Astrocyte of the spinal cord (primary cell): ENCODE measurements around the gene FAM163A.
"Not testable (repeated sequence)": the region's sequence is repeated elsewhere in the genome, so short reads cannot be mapped to it uniquely, and the experiment has no call there.

Experiments used
- DNase-seq: peaks from one replicate; pipeline ENCODE4 v3.0.0; 2011; ENCODE audit warnings: low read depth, low spot score
- H3K4me3 ChIP-seq: 2 replicates; pipeline ENCODE4 v1.5.1; 2011; ENCODE audit warnings: low read depth, mild to moderate bottlenecking, low read length, moderate library complexity
- in situ Hi-C: cut with HindIII; loops from 2 replicates; pipeline ENCODE4 v1.10.0; 2017; ENCODE audit warnings: low sequenced_read_pairs
- TF ChIP-seq, protein P1 (sequence below): IDR thresholded peaks from 2 replicates; pipeline ENCODE4 v1.5.1; 2012; ENCODE audit warnings: low read depth, mild to moderate bottlenecking, low read length, inconsistent platforms

The FAM163A gene

DNA sequence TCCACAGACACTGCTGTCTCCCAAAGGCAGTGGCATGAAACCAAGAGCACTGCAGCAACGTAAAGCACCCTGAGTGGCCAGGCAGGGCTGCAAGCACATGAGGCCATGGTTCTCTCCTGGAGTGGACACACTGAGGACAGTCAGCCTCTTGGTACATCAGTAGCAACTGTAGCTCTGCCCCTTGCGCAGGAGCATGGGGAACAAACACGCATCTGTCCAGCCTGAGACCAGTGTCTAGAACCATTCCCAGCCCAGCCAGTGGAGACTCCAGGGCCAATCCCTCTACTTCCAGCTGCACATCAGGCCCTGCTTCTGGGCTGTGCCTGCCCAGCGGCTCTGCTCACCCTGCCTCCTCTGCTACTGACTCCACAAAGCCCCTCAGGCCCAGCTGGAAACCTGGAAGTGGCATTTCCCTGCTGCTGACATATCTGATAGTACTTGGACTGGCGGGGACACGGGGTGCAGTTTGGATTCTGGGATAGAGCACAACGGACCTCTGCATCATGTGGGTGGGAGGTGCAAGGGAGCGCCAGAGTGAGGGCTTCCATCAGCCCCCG lies 85.5 kb downstream of the FAM163A start:
- DNase-seq: no peak
- TF ChIP-seq, protein P1, sequence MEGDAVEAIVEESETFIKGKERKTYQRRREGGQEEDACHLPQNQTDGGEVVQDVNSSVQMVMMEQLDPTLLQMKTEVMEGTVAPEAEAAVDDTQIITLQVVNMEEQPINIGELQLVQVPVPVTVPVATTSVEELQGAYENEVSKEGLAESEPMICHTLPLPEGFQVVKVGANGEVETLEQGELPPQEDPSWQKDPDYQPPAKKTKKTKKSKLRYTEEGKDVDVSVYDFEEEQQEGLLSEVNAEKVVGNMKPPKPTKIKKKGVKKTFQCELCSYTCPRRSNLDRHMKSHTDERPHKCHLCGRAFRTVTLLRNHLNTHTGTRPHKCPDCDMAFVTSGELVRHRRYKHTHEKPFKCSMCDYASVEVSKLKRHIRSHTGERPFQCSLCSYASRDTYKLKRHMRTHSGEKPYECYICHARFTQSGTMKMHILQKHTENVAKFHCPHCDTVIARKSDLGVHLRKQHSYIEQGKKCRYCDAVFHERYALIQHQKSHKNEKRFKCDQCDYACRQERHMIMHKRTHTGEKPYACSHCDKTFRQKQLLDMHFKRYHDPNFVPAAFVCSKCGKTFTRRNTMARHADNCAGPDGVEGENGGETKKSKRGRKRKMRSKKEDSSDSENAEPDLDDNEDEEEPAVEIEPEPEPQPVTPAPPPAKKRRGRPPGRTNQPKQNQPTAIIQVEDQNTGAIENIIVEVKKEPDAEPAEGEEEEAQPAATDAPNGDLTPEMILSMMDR: no peak
- no peak overlapping the region for H3K4me3 ChIP-seq
- in situ Hi-C loops: no loop called here

DNA sequence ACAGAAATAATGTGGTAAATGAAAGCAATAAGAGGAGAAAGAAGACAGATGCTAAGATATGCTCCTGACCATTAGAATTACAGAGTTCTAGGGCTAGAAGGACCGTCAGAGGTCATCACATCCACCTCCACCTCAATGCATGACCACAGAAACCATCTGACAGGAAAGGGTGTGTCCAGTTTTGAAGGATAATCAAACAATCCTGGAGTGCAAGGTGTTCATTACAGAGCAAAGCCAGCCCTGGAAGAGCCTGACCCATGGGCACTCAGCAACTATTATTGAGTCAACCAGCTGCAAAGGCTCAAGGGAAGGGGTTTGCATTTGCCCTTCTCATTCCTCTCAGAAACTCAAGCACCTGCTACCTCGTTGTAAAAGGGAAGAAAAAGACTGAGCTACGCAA lies 88.1 kb downstream of the FAM163A start:
- DNase-seq: no peak

DNA sequence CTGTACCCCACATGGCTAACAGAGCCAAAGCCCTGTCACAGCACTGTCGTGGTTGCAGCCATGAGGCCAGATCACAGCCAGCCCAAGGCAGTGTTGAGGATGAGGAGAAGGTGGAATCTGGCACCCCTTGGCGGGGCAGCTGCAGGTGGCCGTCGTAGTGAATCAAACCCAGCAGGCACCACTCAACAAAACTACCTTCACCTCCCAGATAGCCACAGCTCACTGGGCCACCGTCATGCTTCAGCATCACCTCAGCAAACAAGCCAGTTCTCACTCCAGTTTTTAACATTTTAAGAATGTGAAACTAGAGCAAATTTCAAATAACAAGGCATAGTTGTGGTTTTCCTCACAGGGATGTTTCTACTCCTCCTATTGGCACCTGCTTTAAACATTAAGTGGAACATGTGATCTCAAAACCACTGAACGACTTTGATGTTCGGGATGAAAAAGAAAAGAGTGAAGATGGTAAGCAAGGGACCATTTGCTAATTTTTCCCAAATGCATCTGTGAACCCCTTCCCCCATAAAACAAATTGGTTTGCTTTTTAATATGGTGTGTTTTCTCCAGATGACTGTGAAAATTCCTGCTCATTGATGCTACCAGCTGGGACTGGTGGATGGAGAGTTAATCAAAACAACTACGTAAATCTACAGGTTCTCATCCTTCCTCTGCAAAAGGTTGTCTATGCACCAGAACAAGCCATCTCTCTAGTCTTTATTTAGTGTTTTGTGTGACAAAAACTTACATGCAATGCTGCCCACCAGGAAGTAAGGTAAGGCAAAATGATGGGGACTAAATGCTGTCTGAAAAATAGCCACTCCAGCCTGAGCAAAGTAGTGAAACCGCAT lies 89.0 kb downstream of the FAM163A start:
- DNase-seq: peak; percentile 30
- in situ Hi-C loops: no loop called here
- TF ChIP-seq, protein P1: no peak
- no peak overlapping the region for H3K4me3 ChIP-seq

More for the DNA sequence above, 88.1 kb downstream of the FAM163A start:
- no peak overlapping the region for H3K4me3 ChIP-seq
- in situ Hi-C loops: no loop called here
- TF ChIP-seq, protein P1: no peak

DNA sequence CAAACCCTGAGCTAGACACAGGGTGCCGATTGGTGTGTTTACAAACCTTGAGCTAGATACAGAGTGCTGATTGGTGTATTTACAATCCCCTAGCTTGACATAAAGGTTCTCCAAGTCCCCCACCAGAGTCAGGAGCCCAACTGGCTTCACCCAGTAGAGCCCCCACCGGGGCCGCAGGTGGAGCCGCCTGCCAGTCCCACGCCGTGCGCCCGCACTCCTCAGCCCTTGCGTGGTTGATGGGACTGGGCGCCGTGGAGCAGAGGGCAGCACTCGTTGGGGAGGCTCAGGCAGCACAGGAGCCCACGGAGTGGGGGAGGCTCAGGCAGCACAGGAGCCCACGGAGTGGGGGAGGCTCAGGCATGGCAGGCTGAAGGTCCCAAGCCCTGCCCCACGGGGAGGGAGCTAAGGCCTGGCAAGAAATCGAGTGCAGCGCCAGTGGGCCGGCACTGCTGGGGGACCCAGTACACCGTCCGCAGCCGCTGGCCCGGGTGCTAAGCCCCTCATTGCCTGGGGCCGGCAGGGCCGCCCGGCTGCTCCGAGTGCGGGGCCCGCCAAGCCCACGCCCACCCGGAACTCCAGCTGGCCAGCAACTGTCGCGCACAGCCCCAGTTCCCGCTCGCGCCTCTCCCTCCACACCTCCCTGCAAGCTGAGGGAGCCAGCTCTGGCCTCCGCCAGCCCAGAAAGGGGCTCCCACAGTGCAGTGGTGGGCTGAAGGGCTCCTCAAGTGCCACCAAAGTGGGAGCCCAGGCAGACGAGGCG lies 93.8 kb downstream of the FAM163A start:
- in situ Hi-C loops, H3K4me3 ChIP-seq, DNase-seq: not testable (repeated sequence)

DNA sequence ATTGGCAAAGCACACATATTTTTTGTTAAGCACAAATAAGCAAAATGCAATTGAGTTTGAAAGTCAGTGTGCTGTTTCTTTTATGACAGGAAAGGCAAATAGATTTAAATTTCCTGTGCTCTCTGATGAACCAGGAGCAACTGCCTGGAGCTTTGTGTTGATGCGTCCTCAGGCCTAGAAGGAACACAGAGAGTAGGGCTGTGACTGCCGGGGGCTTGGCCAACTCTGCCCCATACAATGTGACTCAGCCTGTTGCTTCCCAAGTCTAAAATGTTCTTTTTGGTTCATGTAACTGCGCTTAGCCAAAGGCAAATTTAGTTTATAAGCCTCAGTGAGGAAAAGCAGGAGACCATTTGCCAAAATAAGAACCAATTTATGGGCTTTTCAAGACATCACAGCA lies 97.0 kb downstream of the FAM163A start:
- DNase-seq: no peak
- in situ Hi-C loops: no loop called here
- TF ChIP-seq, protein P1: no peak
- H3K4me3 ChIP-seq: no peak overlapping the region

DNA sequence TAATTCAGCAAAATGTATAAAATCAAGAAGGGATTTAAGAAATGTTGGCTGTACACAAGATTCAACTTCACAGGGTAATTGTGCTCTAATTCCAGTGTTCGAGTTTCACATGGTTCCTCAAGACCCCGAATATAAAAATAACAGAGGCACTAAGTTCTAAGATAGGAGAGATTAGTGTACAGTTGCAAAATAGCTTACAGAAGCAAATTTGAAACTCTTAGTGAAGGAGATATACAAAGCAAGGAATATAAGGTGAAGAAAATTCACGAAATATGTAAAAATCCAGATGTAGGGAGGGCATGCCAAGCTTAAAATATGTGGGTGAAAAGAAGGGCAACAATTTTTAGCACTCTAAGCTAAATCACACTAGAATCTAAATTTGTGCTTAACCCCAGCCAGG lies 105.1 kb downstream of the FAM163A start:
- TF ChIP-seq, protein P1: no peak
- no peak overlapping the region for H3K4me3 ChIP-seq
- in situ Hi-C loops: no loop called here
- no peak for DNase-seq
